Measurements from ENCODE around the gene GTSE1. TPM values are rescaled to one million over a fixed set of nuclear protein-coding genes. Genes with fewer than 3 reads are reported as not detected.

Gene GTSE1
- polyA plus RNA-seq, 3 donors, result 0.04 TPM; not detected in 2

DNA sequence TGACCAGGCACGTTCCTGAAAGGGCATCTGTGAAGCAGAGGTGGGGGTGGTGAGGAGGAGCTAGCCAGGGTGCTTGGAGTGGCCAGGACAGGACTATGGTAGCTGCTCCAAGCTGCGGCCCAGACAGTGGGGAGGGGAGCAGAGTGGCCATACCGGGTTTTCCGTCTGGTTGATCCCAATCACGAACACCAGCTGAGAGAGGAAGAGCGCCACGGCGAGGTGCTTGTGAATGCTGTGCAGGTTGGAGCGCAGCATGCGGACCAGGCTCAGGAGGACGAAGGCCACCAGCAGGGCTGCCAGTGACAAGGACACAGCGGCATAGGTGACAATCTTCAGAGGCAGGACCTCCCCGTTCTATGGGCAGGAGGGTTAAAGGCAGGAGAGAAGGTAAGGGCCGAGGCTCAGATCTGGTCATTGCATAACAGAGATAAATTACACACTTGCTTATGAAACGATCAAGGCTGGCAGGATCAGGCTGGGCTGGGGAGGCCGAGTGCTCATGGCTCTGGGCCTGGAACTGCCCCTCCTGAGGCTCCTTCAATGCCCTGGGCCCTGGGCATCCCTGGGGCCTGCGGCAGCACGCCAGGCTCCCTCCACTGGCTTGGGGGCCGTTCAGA lies 80.3 kb downstream of the GTSE1 start:
- TF ChIP-seq, protein P1, sequence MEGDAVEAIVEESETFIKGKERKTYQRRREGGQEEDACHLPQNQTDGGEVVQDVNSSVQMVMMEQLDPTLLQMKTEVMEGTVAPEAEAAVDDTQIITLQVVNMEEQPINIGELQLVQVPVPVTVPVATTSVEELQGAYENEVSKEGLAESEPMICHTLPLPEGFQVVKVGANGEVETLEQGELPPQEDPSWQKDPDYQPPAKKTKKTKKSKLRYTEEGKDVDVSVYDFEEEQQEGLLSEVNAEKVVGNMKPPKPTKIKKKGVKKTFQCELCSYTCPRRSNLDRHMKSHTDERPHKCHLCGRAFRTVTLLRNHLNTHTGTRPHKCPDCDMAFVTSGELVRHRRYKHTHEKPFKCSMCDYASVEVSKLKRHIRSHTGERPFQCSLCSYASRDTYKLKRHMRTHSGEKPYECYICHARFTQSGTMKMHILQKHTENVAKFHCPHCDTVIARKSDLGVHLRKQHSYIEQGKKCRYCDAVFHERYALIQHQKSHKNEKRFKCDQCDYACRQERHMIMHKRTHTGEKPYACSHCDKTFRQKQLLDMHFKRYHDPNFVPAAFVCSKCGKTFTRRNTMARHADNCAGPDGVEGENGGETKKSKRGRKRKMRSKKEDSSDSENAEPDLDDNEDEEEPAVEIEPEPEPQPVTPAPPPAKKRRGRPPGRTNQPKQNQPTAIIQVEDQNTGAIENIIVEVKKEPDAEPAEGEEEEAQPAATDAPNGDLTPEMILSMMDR (IDR thresholded peaks at IDR 0.05), result no peak
- peaks cover 0 to 13% of the 10 kb centered on the region in 2 donors for H3K27me3 ChIP-seq (ENCODE audit: control insufficient read depth in 2 of 2, insufficient read depth in 2 of 2, low read length in 2 of 2)
- no peak overlapping the region for H3K4me2 ChIP-seq (replicated peaks; ENCODE audit: extremely low read depth, low read length, poor library complexity, severe bottlenecking)
- Mint-ChIP-seq H3K4me1 (peaks cover 11% of the 10 kb centered on the region), H3K27me3 (ENCODE audit: low read depth in 3 of 3) (peaks cover 14 to 28% (median 14%) of the 10 kb centered on the region in 3 donors), H3K36me3 (peaks cover 0 to 4% of the 10 kb centered on the region in 2 donors), H3K27ac (peak overlapping the region in 1 of 7 donors; percentile 67), H3K9me3 (peaks cover 9 to 25% (median 21%) of the 10 kb centered on the region in 7 donors), H3K4me3 (no peak overlapping the region)
- H3K4me3 ChIP-seq (replicated peaks in 1 of 3; ENCODE audit: low read depth in 2 of 3, low read length in 3 of 3), result no peak overlapping the region
- H3K4me1 ChIP-seq (ENCODE audit: control insufficient read depth in 1 of 2, insufficient read depth in 2 of 2, low read length in 2 of 2), result no peaks in the 10 kb centered on the region
- WGBS (ENCODE audit: insufficient coverage), result 96% methylated on average over 17 of the region's 19 CpGs
- no peak overlapping the region for H3K27ac ChIP-seq (ENCODE audit: low read depth in 1 of 2, low read length in 2 of 2)
- DNase-seq, result no peak
- H3K9ac ChIP-seq (ENCODE audit: insufficient read depth, low read length, poor library complexity, severe bottlenecking), result no peak overlapping the region
- H2AFZ ChIP-seq (ENCODE audit: insufficient read depth, low read depth, low read length, poor library complexity, severe bottlenecking), result no peak overlapping the region
- intact Hi-C loops (cut with micrococcal nuclease), result no loop called here
- H4K20me1 ChIP-seq (ENCODE audit: insufficient read depth, low read length), result no peaks in the 10 kb centered on the region
- H3K36me3 ChIP-seq (replicated peaks in 1 of 2; ENCODE audit: control insufficient read depth in 1 of 2, insufficient read depth in 2 of 2, low read length in 2 of 2), result no peaks in the 10 kb centered on the region
- H3K79me2 ChIP-seq (ENCODE audit: insufficient read depth, low read length), result no peaks in the 10 kb centered on the region
- peaks cover 0 to 18% of the 10 kb centered on the region in 2 donors for H3K9me3 ChIP-seq (replicated peaks in 1 of 2; ENCODE audit: control insufficient read depth in 1 of 2, insufficient read depth in 1 of 2, low read length in 2 of 2)

DNA sequence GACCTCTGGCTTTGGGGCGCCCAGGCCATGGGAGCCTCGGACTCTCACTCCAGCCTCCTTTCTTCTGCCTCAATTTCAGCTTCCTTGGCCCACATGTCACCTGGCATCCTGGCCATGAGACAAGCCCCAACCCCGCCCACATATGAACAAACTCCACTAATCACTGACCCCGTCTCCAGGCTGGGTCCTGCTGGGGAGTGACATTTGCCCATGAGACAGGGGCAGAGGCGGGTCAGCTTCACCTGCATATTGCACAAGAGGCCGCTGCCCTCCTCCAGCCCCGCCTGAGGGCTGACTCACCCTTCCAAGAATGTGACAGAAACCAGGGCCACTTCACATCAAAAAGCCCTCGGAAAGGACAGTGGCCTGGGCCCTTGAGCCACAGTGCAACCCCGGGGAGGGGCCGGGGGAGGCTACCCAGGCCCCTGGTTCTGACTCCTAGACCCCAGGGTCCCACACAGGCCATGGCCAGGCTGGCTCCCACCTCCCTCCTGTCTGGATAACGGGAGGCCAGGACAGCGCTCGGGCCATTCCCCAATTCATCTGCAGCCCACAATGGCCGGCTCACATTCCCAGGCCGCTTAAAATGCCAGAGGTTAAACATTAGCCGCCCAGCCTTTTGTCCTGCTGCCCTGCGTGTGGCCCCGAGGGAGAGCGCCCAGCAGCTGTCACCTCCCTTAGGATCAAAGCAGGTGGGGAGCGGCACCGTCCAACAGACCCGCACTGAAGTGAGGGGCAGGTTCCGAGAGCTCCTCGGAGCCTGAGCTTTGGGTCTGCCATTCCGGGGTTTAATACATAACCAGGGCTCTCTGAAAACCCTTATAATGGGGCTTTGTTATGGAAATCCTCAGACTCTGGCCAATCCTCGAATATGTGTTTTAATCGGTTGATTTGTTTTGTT lies 81.1 kb downstream of the GTSE1 start:
- Histone ChIP-seq H3K4me2 (replicated peaks; ENCODE audit: extremely low read depth, low read length, poor library complexity, severe bottlenecking) (no peak overlapping the region), H3K36me3 (replicated peaks in 1 of 2; ENCODE audit: control insufficient read depth in 1 of 2, insufficient read depth in 2 of 2, low read length in 2 of 2) (no peaks in the 10 kb centered on the region), H3K27ac (ENCODE audit: low read depth in 1 of 2, low read length in 2 of 2) (no peak overlapping the region), H4K20me1 (ENCODE audit: insufficient read depth, low read length) (no peaks in the 10 kb centered on the region), H3K27me3 (ENCODE audit: control insufficient read depth in 2 of 2, insufficient read depth in 2 of 2, low read length in 2 of 2) (peaks cover 0 to 13% of the 10 kb centered on the region in 2 donors), H3K9ac (ENCODE audit: insufficient read depth, low read length, poor library complexity, severe bottlenecking) (no peak overlapping the region), H3K4me1 (ENCODE audit: control insufficient read depth in 1 of 2, insufficient read depth in 2 of 2, low read length in 2 of 2) (no peaks in the 10 kb centered on the region), H3K79me2 (ENCODE audit: insufficient read depth, low read length) (no peaks in the 10 kb centered on the region), H3K4me3 (replicated peaks in 1 of 3; ENCODE audit: low read depth in 2 of 3, low read length in 3 of 3) (no peak overlapping the region), H3K9me3 (replicated peaks in 1 of 2; ENCODE audit: control insufficient read depth in 1 of 2, insufficient read depth in 1 of 2, low read length in 2 of 2) (peaks cover 0 to 18% of the 10 kb centered on the region in 2 donors), H2AFZ (ENCODE audit: insufficient read depth, low read depth, low read length, poor library complexity, severe bottlenecking) (no peak overlapping the region)
- Mint-ChIP-seq H3K4me1 (peaks cover 11% of the 10 kb centered on the region), H3K27me3 (ENCODE audit: low read depth in 3 of 3) (peaks cover 12 to 27% (median 14%) of the 10 kb centered on the region in 3 donors), H3K4me3 (no peak overlapping the region), H3K27ac (no peak overlapping the region), H3K36me3 (peaks cover 0 to 4% of the 10 kb centered on the region in 2 donors), H3K9me3 (peaks cover 11 to 26% (median 22%) of the 10 kb centered on the region in 7 donors)
- WGBS (ENCODE audit: insufficient coverage), result 92% methylated on average over 23 of the region's 27 CpGs
- intact Hi-C loops (cut with micrococcal nuclease), result no loop called here
- TF ChIP-seq, protein P1 (IDR thresholded peaks at IDR 0.05), result no peak
- DNase-seq, result no peak
